ENCODE measurements around the gene L3MBTL4. TPM values are rescaled to one million over a fixed set of nuclear protein-coding genes. Genes with fewer than 3 reads are reported as not detected.

Gene L3MBTL4
- total and polyA plus RNA-seq, 9 of the 15 experiments (the other 6 are each of a cell fraction or from before 2014, with no cell fraction given): not detected

DNA sequence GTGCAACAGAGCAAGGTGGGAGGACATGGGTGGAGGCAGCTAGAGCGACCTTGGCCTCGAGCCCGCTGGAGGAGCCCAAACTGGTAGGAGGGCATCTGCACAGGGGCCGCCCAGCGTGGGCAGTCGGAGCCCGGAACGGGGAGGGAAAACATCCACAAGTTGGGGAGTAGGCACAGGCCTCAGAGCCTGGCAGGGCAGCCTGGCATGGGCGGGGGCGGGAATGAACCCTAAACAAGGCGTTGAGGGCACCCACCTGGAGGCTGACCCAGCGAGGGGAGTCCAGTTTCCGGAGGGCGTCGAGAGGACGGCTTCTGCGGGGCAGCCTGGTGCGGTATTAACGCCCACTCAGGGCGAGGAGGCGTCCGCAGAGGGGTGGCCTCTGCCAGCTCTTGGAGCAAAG, 129.9 kb downstream of the L3MBTL4 start (continued):
- TF ChIP-seq, protein P1, sequence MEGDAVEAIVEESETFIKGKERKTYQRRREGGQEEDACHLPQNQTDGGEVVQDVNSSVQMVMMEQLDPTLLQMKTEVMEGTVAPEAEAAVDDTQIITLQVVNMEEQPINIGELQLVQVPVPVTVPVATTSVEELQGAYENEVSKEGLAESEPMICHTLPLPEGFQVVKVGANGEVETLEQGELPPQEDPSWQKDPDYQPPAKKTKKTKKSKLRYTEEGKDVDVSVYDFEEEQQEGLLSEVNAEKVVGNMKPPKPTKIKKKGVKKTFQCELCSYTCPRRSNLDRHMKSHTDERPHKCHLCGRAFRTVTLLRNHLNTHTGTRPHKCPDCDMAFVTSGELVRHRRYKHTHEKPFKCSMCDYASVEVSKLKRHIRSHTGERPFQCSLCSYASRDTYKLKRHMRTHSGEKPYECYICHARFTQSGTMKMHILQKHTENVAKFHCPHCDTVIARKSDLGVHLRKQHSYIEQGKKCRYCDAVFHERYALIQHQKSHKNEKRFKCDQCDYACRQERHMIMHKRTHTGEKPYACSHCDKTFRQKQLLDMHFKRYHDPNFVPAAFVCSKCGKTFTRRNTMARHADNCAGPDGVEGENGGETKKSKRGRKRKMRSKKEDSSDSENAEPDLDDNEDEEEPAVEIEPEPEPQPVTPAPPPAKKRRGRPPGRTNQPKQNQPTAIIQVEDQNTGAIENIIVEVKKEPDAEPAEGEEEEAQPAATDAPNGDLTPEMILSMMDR (IDR thresholded peaks at IDR 0.05 in 2 of 3, conservative IDR thresholded peaks at IDR 0.05 in 1 of 3; ENCODE audit: insufficient read depth in 2 of 3, low read depth in 1 of 3, low read length in 3 of 3): no peak
- no peak for TF ChIP-seq ZNF696 (CRISPR knock-in tag; conservative IDR thresholded peaks at IDR 0.05)
- no peak for TF ChIP-seq RBM14 (IDR thresholded peaks at IDR 0.05; ENCODE audit: borderline replicate concordance, insufficient read depth, low read depth, low read length)

- Histone ChIP-seq H3K79me2 (ENCODE audit: control insufficient read depth, insufficient read depth, low read length) (no peaks in the 10 kb centered on the region), H3K9me3 (replicated peaks; ENCODE audit: control insufficient read depth, insufficient read depth, low read depth, low read length) (no peaks in the 10 kb centered on the region), H3K9me1 (ENCODE audit: control insufficient read depth, insufficient read depth, low read length) (no peaks in the 10 kb centered on the region), H3K27ac (ENCODE audit: extremely low read depth, low read depth, low read length) (no peak overlapping the region), H3K4me3 (no peak overlapping the region), H3K36me3 (ENCODE audit: control insufficient read depth, insufficient read depth, low read length) (no peaks in the 10 kb centered on the region), H3K9ac (ENCODE audit: insufficient read depth in 1 of 2, low read depth in 2 of 2, low read length in 2 of 2) (no peak overlapping the region), H2AFZ (ENCODE audit: low read depth, low read length) (no peak overlapping the region), H3K4me1 (replicated peaks in 1 of 2; ENCODE audit: control insufficient read depth in 2 of 2, insufficient read depth in 2 of 2, low read length in 2 of 2) (peaks cover 0 to 3% of the 10 kb centered on the region in 2 experiments; a peak in 1 of 5 replicates), H3K4me2 (ENCODE audit: insufficient read depth, low read length) (no peak overlapping the region), H3K27me3 (ENCODE audit: control insufficient read depth in 2 of 2, insufficient read depth in 2 of 2, low read length in 2 of 2) (no peaks in the 10 kb centered on the region), H4K20me1 (replicated peaks; ENCODE audit: control insufficient read depth, insufficient read depth, low read length) (no peaks in the 10 kb centered on the region)
- DNase-seq (ENCODE audit: extremely low read depth in 1 of 4, low spot score in 3 of 4) (no peak), FAIRE-seq (no peak), ATAC-seq (no peak; the same call in 2 of the 3 replicates)
- intact Hi-C loops (cut with micrococcal nuclease) (no loop called here), in situ Hi-C loops (cut with MboI) (no loop called here)
- 0% methylated on average over 18 of the region's 24 CpGs for WGBS (ENCODE audit: insufficient coverage, low coverage, missing lambda C conversion rate)
- TF ChIP-seq MECOM (CRISPR knock-in tag; IDR thresholded peaks at IDR 0.05) (no peak), ARID3B (CRISPR knock-in tag; IDR thresholded peaks at IDR 0.05; ENCODE audit: borderline replicate concordance) (no peak), SP1 (CRISPR knock-in tag; IDR thresholded peaks at IDR 0.05) (no peak), CAMTA2 (CRISPR knock-in tag; conservative IDR thresholded peaks at IDR 0.05) (no peak), RNF219 (CRISPR knock-in tag; IDR thresholded peaks at IDR 0.05) (no peak), ZNF644 (tag; IDR thresholded peaks at IDR 0.05; ENCODE audit: low read depth) (no peak), PHF20 (IDR thresholded peaks at IDR 0.05; ENCODE audit: partially characterized antibody) (no peak), ARHGAP35 (IDR thresholded peaks at IDR 0.05; ENCODE audit: partially characterized antibody) (no peak)
- TF ChIP-seq, protein P2, sequence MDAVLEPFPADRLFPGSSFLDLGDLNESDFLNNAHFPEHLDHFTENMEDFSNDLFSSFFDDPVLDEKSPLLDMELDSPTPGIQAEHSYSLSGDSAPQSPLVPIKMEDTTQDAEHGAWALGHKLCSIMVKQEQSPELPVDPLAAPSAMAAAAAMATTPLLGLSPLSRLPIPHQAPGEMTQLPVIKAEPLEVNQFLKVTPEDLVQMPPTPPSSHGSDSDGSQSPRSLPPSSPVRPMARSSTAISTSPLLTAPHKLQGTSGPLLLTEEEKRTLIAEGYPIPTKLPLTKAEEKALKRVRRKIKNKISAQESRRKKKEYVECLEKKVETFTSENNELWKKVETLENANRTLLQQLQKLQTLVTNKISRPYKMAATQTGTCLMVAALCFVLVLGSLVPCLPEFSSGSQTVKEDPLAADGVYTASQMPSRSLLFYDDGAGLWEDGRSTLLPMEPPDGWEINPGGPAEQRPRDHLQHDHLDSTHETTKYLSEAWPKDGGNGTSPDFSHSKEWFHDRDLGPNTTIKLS (IDR thresholded peaks at IDR 0.05; ENCODE audit: borderline replicate concordance, low read depth): no peak
- TF ChIP-seq, protein P3, sequence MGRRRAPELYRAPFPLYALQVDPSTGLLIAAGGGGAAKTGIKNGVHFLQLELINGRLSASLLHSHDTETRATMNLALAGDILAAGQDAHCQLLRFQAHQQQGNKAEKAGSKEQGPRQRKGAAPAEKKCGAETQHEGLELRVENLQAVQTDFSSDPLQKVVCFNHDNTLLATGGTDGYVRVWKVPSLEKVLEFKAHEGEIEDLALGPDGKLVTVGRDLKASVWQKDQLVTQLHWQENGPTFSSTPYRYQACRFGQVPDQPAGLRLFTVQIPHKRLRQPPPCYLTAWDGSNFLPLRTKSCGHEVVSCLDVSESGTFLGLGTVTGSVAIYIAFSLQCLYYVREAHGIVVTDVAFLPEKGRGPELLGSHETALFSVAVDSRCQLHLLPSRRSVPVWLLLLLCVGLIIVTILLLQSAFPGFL (CRISPR knock-in tag; IDR thresholded peaks at IDR 0.05): no peak
- CTCF ChIA-PET (ENCODE audit: low intra/inter-chr PET ratio): no interaction called here
- POLR2A ChIA-PET: no interaction called here
- BruUV-seq (replicated peaks): no TSS peak
Measured at GRCh38 chr18:6284300-6284699, 130.4 kb downstream of the L3MBTL4 start.

Measured in K562 (cell line).